Measurements from ENCODE around the gene SERTAD4.

The SERTAD4 gene

GRCh38 chr1:210217482-210217881, 15.1 kb upstream of the SERTAD4 start:
- Histone ChIP-seq H3K27ac (replicated peaks) (no peak overlapping the region), H3K4me3 (replicated peaks; ENCODE audit: insufficient read depth, low read length) (no peak overlapping the region), H3K27me3 (ENCODE audit: insufficient read depth, poor library complexity, severe bottlenecking) (peaks cover 3% of the 10 kb centered on the region)
- DNase-seq (ENCODE audit: low read depth in 1 of 2, low spot score in 1 of 2) = no peak
- TF ChIP-seq SPI1 (IDR thresholded peaks at IDR 0.05; ENCODE audit: borderline replicate concordance, low read depth) (no peak), GABPA (IDR thresholded peaks at IDR 0.05; ENCODE audit: low read depth) (no peak), POLR2AphosphoS5 (IDR thresholded peaks at IDR 0.05; ENCODE audit: low read depth) (no peak), CTCF (IDR thresholded peaks at IDR 0.05; ENCODE audit: insufficient read depth, low read length) (no peak), REST (IDR thresholded peaks at IDR 0.05; ENCODE audit: insufficient replicate concordance, low read depth) (no peak)

GRCh38 chr1:210218047-210218446, 14.5 kb upstream of the SERTAD4 start:
- Histone ChIP-seq H3K4me3 (replicated peaks; ENCODE audit: insufficient read depth, low read length) (no peak overlapping the region), H3K27me3 (ENCODE audit: insufficient read depth, poor library complexity, severe bottlenecking) (peaks cover 7% of the 10 kb centered on the region), H3K27ac (replicated peaks) (no peak overlapping the region)
- TF ChIP-seq GABPA (IDR thresholded peaks at IDR 0.05; ENCODE audit: low read depth) = no peak
- no peak for TF ChIP-seq CTCF (IDR thresholded peaks at IDR 0.05; ENCODE audit: insufficient read depth, low read length)
- TF ChIP-seq SPI1 (IDR thresholded peaks at IDR 0.05; ENCODE audit: borderline replicate concordance, low read depth) = no peak
- TF ChIP-seq POLR2AphosphoS5 (IDR thresholded peaks at IDR 0.05; ENCODE audit: low read depth) = no peak
- no peak for TF ChIP-seq REST (IDR thresholded peaks at IDR 0.05; ENCODE audit: insufficient replicate concordance, low read depth)
- DNase-seq (ENCODE audit: low read depth in 1 of 2, low spot score in 1 of 2) = no peak

- no peak for TF ChIP-seq GABPA (IDR thresholded peaks at IDR 0.05; ENCODE audit: low read depth)
- TF ChIP-seq REST (IDR thresholded peaks at IDR 0.05; ENCODE audit: insufficient replicate concordance, low read depth) = no peak
- no peak for TF ChIP-seq SPI1 (IDR thresholded peaks at IDR 0.05; ENCODE audit: borderline replicate concordance, low read depth)
- no peak for TF ChIP-seq CTCF (IDR thresholded peaks at IDR 0.05; ENCODE audit: insufficient read depth, low read length)
- TF ChIP-seq POLR2AphosphoS5 (IDR thresholded peaks at IDR 0.05; ENCODE audit: low read depth) = no peak
- DNase-seq (ENCODE audit: low read depth in 1 of 2, low spot score in 1 of 2) = no peak
- Histone ChIP-seq H3K4me3 (replicated peaks; ENCODE audit: insufficient read depth, low read length) (no peak overlapping the region), H3K27me3 (ENCODE audit: insufficient read depth, poor library complexity, severe bottlenecking) (peaks cover 8% of the 10 kb centered on the region), H3K27ac (replicated peaks) (no peak overlapping the region)
Observed at GRCh38 chr1:210222340-210223006, 10.1 kb upstream of the SERTAD4 start.
